Measurements from ENCODE around the gene BCAM.
A peak's percentile ranks its signal among the peaks of the same experiment; 100 is the strongest.

Gene BCAM

GRCh38 chr19:44794610-44795009, 14.3 kb upstream of the BCAM start:
- no peak for DNase-seq

GRCh38 chr19:44795398-44795987, 13.4 kb upstream of the BCAM start:
- DNase-seq: no peak

GRCh38 chr19:44796701-44797115, 12.2 kb upstream of the BCAM start:
- DNase-seq: peak; percentile 3

GRCh38 chr19:44799627-44800346, 9.1 kb upstream of the BCAM start:
- no peak for DNase-seq

- DNase-seq: peak; percentile 78
Observed at GRCh38 chr19:44800461-44800860, 8.4 kb upstream of the BCAM start.

GRCh38 chr19:44803442-44804428, 5.2 kb upstream of the BCAM start:
- DNase-seq: no peak

- no peak for DNase-seq
Observed at GRCh38 chr19:44806291-44806690, 2.6 kb upstream of the BCAM start.

- no peak for DNase-seq
Observed at GRCh38 chr19:44807162-44807561, 1.7 kb upstream of the BCAM start.

GRCh38 chr19:44807652-44808462, 1.0 kb upstream of the BCAM start:
- DNase-seq: no peak

- no peak for DNase-seq
Observed at GRCh38 chr19:44809577-44810233, 802 bp downstream of the BCAM start.

- no peak for DNase-seq
Observed at GRCh38 chr19:44810234-44811121, 1.6 kb downstream of the BCAM start.

- no peak for DNase-seq
Observed at GRCh38 chr19:44811122-44811419, 2.2 kb downstream of the BCAM start.

GRCh38 chr19:44812142-44812718, 3.3 kb downstream of the BCAM start:
- DNase-seq: no peak

- DNase-seq: no peak
Observed at GRCh38 chr19:44813070-44813840, 4.4 kb downstream of the BCAM start.

- no peak for DNase-seq
Observed at GRCh38 chr19:44813841-44814470, 5.1 kb downstream of the BCAM start.

- no peak for DNase-seq
Observed at GRCh38 chr19:44814517-44814916, 5.6 kb downstream of the BCAM start.

- no peak for DNase-seq
Observed at GRCh38 chr19:44816301-44816700, 7.4 kb downstream of the BCAM start.

GRCh38 chr19:44817725-44818465, 9.0 kb downstream of the BCAM start:
- no peak for DNase-seq
